ENCODE measurements around the gene PIEZO2.
"Not testable (repeated sequence)": the region's sequence is repeated elsewhere in the genome, so short reads cannot be mapped to it uniquely, and the experiment has no call there.

DNA sequence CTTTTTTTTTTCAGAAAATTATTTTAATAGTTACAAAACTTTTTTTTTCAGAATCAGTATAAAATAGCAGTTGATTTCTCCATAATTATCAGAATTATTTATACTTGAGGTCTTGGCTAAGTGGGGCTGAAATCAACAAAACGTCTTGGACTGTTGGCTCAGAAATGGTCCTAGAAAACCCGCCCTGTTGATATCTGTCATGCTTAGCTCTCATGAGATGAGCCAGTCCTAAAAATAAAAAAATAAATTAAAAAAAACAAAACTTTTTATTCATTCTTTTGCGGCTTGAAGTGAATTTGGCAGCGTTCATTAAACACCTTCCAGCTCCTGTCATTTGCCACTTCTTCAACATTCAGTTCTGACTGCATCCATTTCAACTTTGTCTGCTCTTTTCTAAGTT is 525.8 kb downstream of the PIEZO2 start:
- TF ChIP-seq POLR2A, POLR2AphosphoS5 (IDR thresholded peaks at IDR 0.05): not testable (repeated sequence)
- TF ChIP-seq, protein P1, sequence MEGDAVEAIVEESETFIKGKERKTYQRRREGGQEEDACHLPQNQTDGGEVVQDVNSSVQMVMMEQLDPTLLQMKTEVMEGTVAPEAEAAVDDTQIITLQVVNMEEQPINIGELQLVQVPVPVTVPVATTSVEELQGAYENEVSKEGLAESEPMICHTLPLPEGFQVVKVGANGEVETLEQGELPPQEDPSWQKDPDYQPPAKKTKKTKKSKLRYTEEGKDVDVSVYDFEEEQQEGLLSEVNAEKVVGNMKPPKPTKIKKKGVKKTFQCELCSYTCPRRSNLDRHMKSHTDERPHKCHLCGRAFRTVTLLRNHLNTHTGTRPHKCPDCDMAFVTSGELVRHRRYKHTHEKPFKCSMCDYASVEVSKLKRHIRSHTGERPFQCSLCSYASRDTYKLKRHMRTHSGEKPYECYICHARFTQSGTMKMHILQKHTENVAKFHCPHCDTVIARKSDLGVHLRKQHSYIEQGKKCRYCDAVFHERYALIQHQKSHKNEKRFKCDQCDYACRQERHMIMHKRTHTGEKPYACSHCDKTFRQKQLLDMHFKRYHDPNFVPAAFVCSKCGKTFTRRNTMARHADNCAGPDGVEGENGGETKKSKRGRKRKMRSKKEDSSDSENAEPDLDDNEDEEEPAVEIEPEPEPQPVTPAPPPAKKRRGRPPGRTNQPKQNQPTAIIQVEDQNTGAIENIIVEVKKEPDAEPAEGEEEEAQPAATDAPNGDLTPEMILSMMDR (IDR thresholded peaks at IDR 0.05): not testable (repeated sequence)
